Spleen (tissue), 7 donors: ENCODE results near the gene TLR5.

Experiments
- CTCF ChIP-seq, 11 experiments: fragments of 200-600 bp in 7 of 11; fragments of 450-650 bp in 4 of 11; sonication (generic) in 4 of 11; IDR thresholded peaks in 8 of 11; conservative IDR thresholded peaks in 3 of 11; 1 replicate in 7 of 11; 2 replicates in 4 of 11; pipeline versions ENCODE4 v1.4.0 to v1.8.0; 2016 to 2021; ENCODE audit warnings: antibody characterized with exemption in 11 of 11, inconsistent platforms in 4 of 11, mild to moderate bottlenecking in 1 of 11
- POLR2AphosphoS5 ChIP-seq, 3 donors: sonication (generic); formaldehyde crosslinking; IDR thresholded peaks; one replicate each; pipeline ENCODE4 v1.5.1; 2017; ENCODE audit warnings: antibody characterized with exemption in 3 of 3
- donor health status: DM: no; HTN: no; CAD: no; lungs with moderate emphysema.
- donor health status: DM: no; HTN: no; CAD: no.
- donor health status: DM: no; HTN: no; CAD: no.

GRCh38 chr1:223183268-223183862 is 40.3 kb upstream of the TLR5 start:
- TF ChIP-seq CTCF (IDR thresholded peaks at IDR 0.05 in 8 of 11, conservative IDR thresholded peaks at IDR 0.05 in 3 of 11) = no peak
- no peak for TF ChIP-seq POLR2AphosphoS5 (IDR thresholded peaks at IDR 0.05)
